GM10248 (cell line): ENCODE measurements around the gene CNOT8.

Source experiments
- CTCF ChIA-PET: fragments of 300-600 bp; sonication (Branson Sonifier 250); formaldehyde crosslinking; extraction: SDS; loops from one replicate; lab custom pipeline; 2021; ENCODE audit warnings: antibody characterized with exemption; lab: Yijun Ruan, JAX
- POLR2A ChIA-PET: fragments of 350-650 bp; sonication (Branson Sonifier 250); formaldehyde crosslinking; extraction: SDS; loops from one replicate; lab custom pipeline; 2020; ENCODE audit warnings: antibody characterized with exemption; lab: Yijun Ruan, JAX
- DNase-seq: peaks from one replicate; pipeline ENCODE4 v3.0.0; 2012; ENCODE audit errors: extremely low spot score
- CTCF ChIP-seq: IDR thresholded peaks from 2 replicates; pipeline ENCODE4 v1.5.1; 2012; ENCODE audit warnings: mild to moderate bottlenecking, low read depth; ENCODE audit errors: extremely low read depth, missing control alignments, control extremely low read depth

The CNOT8 gene

GRCh38 chr5:154857530-154858296 is 714 bp upstream of the CNOT8 start:
- CTCF ChIA-PET = interaction anchor here (1.4 to 1.5 kb wide), 2 partner anchors 10 kb away, joined by 3 to 6 read pairs; no protein-coding TSS in a partner anchor
- DNase-seq = peak; percentile 89
- POLR2A ChIA-PET = interaction anchor here (1.1 to 1.2 kb wide), 2 partner anchors 11 to 98 kb away, joined by 3 to 4 read pairs; no protein-coding TSS in a partner anchor
- no peak for TF ChIP-seq CTCF

GRCh38 chr5:154858972-154859871 is 795 bp downstream of the CNOT8 start:
- POLR2A ChIA-PET = interaction anchor here (0.6 kb wide), 2 partner anchors 46 to 570 kb away, joined by 3 read pairs; no protein-coding TSS in a partner anchor
- TF ChIP-seq CTCF = no peak
- CTCF ChIA-PET = interaction anchor here (1.2 to 1.7 kb wide), 2 partner anchors 12 to 208 kb away, joined by 3 to 4 read pairs; no protein-coding TSS in a partner anchor
- peak; percentile 24 for DNase-seq

DNA sequence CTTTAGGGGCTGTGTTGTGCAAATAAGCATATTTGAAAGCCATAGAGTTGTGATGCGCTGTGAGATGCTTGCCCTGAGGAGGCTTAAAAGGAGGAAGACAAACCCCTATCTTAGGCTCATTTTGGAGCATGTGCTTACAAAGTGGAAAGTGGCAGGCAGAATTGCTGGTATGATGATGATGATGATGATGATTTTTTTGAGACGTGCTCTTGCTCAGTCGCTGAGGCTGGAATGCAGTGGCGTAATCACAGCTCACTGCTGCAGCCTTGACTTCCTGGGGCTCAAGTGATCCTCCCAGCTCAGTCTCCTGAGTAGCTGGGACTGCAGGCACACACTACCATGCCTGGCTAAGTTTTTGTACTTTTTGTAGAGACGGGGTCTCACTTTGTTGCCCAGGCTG is 1.7 kb downstream of the CNOT8 start:
- ChIA-PET CTCF (interaction anchor here (0.6 to 1.7 kb wide), 4 partner anchors 9 to 209 kb away, joined by 3 to 4 read pairs (median 3); partner anchors contain the start of gene FAXDC2), POLR2A (interaction anchor here (0.9 kb wide), 1 partner anchor 12 kb away, joined by 3 read pairs; no protein-coding TSS in a partner anchor)
- no peak for DNase-seq
- no peak for TF ChIP-seq CTCF

DNA sequence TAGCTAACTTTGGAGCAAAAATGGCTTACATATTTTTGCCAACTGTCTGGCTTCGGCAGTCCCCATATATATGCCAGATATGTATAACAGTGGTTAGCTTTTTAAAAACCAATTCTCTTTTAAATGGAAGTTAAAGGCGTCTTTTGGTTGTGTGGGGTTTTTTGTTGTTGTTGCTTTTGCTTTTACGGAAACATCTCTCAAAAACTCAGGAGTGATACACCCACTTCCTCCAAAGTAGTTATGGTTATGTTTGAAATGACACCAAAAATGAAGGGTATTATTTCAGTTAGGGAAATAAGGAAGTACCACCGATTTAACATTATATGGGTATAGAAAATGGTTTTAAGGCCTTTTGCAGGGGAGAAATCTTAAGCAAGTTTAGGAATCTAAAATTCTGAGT is 2.3 kb downstream of the CNOT8 start:
- ChIA-PET CTCF (interaction anchor here (0.6 to 1.7 kb wide), 4 partner anchors 10 to 210 kb away, joined by 3 to 4 read pairs (median 3); partner anchors contain the start of gene FAXDC2), POLR2A (interaction anchor here (0.9 kb wide), 1 partner anchor 11 kb away, joined by 3 read pairs; no protein-coding TSS in a partner anchor)
- TF ChIP-seq CTCF = no peak
- DNase-seq = no peak

DNA sequence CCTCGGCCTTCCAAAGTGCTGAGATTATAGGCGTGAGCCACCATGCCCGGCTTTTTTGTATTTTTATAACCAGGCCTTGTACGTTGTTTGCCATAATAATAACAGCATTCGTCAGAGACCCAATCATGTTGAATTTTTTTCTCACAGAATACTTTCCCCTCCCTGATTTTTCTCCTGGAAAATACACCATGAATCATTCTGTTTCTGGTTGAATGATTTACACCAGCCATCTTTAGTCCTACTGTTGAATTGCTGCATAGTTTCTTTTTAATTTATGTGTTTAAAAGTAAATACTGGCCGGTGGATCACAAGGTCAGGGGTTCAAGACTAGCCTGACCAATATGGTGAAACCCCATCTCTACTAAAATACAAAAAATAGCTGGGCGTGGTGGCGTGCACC is 3.5 kb downstream of the CNOT8 start:
- POLR2A ChIA-PET = no interaction called here
- DNase-seq = no peak
- no peak for TF ChIP-seq CTCF
- CTCF ChIA-PET = no interaction called here

DNA sequence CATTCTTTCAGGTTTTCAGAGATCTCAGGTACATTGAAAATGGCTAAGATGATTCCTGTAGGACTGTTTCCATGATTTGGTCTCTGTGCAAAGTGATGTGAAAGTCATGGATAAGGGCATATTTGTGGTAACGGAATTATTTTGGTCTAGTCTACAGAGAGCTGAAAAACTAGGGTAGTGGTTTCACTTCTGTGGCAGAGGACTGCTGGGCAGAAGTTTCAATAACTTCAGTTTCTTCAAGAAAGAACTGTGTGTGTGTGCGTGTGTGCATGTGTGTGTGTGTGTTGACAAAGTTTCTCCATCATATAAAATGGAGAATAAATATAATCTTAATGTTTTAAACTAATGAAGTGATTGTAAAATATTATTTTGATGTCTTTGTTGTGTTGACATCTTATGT is 4.3 kb downstream of the CNOT8 start:
- DNase-seq = no peak
- TF ChIP-seq CTCF = no peak
- ChIA-PET CTCF (interaction anchor here (1.1 kb wide), 1 partner anchor 19 kb away, joined by 3 read pairs; no protein-coding TSS in a partner anchor), POLR2A (no interaction called here)
